Pancreas (tissue), 10 donors: ENCODE measurements around the gene ACO1. TPM values are rescaled to one million over a fixed set of nuclear protein-coding genes. Genes with fewer than 3 reads are reported as not detected.
A peak's percentile ranks its signal among the peaks of the same experiment; 100 is the strongest.

Experiments
- ATAC-seq, 4 donors: fragments of 200-7000 bp; cut with Tn5 transposase; one replicate each; pipeline versions ENCODE4 v1.8.0 to v1.9.1; 2020; ENCODE audit warnings: mild to moderate bottlenecking in 4 of 4, moderate library complexity in 4 of 4
- DNase-seq, 6 donors: peaks; one replicate each; pipeline ENCODE4 v3.0.0-alpha.2; 2020
- FAIRE-seq: peaks from 2 replicates; lab custom pipeline; 2012; peaks lifted over from hg19 to GRCh38; lab: Jason Lieb, UNC
- H3K27ac ChIP-seq, 4 donors: fragments of 200-600 bp; sonication (generic); 1 replicate in 3 of 4; 2 replicates in 1 of 4; pipeline versions ENCODE4 v1.5.0 to v1.8.0; 2020
- H3K27me3 ChIP-seq, 4 donors: fragments of 200-600 bp; one replicate each; pipeline ENCODE4 v1.8.0; 2021
- H3K36me3 ChIP-seq, 3 donors: fragments of 200-600 bp; sonication (generic) in 1 of 3; one replicate each; pipeline versions ENCODE4 v1.5.0 to v1.8.0; 2020 to 2021
- H3K4me1 ChIP-seq, 3 donors: fragments of 200-600 bp; one replicate each; pipeline ENCODE4 v1.8.0; 2021
- H3K4me3 ChIP-seq, 4 donors: fragments of 200-600 bp; sonication (generic) in 2 of 4; one replicate each; pipeline versions ENCODE4 v1.5.0 to v1.8.0; 2020 to 2021
- H3K9me3 ChIP-seq, 4 donors: fragments of 200-600 bp; one replicate each; pipeline ENCODE4 v1.8.0; 2021
- WGBS, 2 donors: extraction: QIAGEN DNeasy Blood & Tissue Kit; methylation state at CpG; one replicate each; pipeline ENCODE4 v1.1.7; 2013; 5-methylcytosine and 5-hydroxymethylcytosine counted together
- intact Hi-C, 3 donors: fragments of 100-400 bp; cut with DNase I; formaldehyde crosslinking; loops; one replicate each; pipeline versions ENCODE4 v1.11.1 to v1.14.2; 2022
- polyA plus RNA-seq, 2 donors: library from polyadenylated mRNA; stranded (reverse); fragments of 200-250 nt; gene quantifications; one replicate each; pipeline ENCODE4 v1.2.3, GENCODE V29; 2013
- total RNA-seq, 6 donors: library from RNA; stranded (reverse); fragmentation: NEBNext Ultra II Directional in 4 of 6; extraction: Animal tissue kit (Norgen Biotek cat#: 25700) in 4 of 6; gene quantifications; one replicate each; pipeline versions ENCODE4 v1.2.1 to v1.2.4, GENCODE V29; 2021 to 2023
- TF ChIP-seq, protein P1 (sequence below), 4 donors: fragments of 200-600 bp; sonication (generic) in 3 of 4; IDR thresholded peaks; one replicate each; pipeline versions ENCODE4 v1.5.0 to v1.8.0; 2021; ENCODE audit warnings: antibody characterized with exemption in 4 of 4
- donor health status: healthy with polysubstance abuse.
- donor health status: DM: no; HTN: no; CAD: no; lungs with moderate emphysema.
- donor health status: DM: no; HTN: no; CAD: no.
- donor health status: control.
- donor health status: control.
- donor health status: Bipolar disorder and iron deficiency.
- donor health status: DM: yes; HTN: yes; CAD: no.
- donor health status: DM: no; HTN: no; CAD: no.
- donor health status: DM: no; HTN: no; CAD: no.
- donor health status: DM: yes; HTN: yes; CAD: no.

The ACO1 gene
- total and polyA plus RNA-seq, 8 donors = 8.7 to 35.6 (median 29.0) TPM

GRCh38 chr9:32394381-32395049 is 10.1 kb downstream of the ACO1 start:
- no peak for FAIRE-seq
- H3K9me3 ChIP-seq = no peaks in the 10 kb centered on the region
- 41 to 44% methylated on average over 6 of the region's 6 CpGs for WGBS, 2 donors
- intact Hi-C loops = loop anchor here in 1 of 3 donors (5.0 kb wide), 1 partner anchor 33 kb away; no protein-coding TSS in a partner anchor
- H3K27ac ChIP-seq = peak overlapping the region in 3 of 4 donors; percentile 6 to 52 (median 30)
- H3K4me1 ChIP-seq = peaks cover 8 to 15% (median 12%) of the 10 kb centered on the region in 3 donors
- no peak overlapping the region for H3K4me3 ChIP-seq
- ATAC-seq = peak; percentile 88 to 92 (median 88)
- no peaks in the 10 kb centered on the region for H3K27me3 ChIP-seq
- no peaks in the 10 kb centered on the region for H3K36me3 ChIP-seq
- TF ChIP-seq, protein P1, sequence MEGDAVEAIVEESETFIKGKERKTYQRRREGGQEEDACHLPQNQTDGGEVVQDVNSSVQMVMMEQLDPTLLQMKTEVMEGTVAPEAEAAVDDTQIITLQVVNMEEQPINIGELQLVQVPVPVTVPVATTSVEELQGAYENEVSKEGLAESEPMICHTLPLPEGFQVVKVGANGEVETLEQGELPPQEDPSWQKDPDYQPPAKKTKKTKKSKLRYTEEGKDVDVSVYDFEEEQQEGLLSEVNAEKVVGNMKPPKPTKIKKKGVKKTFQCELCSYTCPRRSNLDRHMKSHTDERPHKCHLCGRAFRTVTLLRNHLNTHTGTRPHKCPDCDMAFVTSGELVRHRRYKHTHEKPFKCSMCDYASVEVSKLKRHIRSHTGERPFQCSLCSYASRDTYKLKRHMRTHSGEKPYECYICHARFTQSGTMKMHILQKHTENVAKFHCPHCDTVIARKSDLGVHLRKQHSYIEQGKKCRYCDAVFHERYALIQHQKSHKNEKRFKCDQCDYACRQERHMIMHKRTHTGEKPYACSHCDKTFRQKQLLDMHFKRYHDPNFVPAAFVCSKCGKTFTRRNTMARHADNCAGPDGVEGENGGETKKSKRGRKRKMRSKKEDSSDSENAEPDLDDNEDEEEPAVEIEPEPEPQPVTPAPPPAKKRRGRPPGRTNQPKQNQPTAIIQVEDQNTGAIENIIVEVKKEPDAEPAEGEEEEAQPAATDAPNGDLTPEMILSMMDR (IDR thresholded peaks at IDR 0.05) = no peak
- DNase-seq = peak in 4 of 6 donors; percentile 44 to 69 (median 63)

DNA sequence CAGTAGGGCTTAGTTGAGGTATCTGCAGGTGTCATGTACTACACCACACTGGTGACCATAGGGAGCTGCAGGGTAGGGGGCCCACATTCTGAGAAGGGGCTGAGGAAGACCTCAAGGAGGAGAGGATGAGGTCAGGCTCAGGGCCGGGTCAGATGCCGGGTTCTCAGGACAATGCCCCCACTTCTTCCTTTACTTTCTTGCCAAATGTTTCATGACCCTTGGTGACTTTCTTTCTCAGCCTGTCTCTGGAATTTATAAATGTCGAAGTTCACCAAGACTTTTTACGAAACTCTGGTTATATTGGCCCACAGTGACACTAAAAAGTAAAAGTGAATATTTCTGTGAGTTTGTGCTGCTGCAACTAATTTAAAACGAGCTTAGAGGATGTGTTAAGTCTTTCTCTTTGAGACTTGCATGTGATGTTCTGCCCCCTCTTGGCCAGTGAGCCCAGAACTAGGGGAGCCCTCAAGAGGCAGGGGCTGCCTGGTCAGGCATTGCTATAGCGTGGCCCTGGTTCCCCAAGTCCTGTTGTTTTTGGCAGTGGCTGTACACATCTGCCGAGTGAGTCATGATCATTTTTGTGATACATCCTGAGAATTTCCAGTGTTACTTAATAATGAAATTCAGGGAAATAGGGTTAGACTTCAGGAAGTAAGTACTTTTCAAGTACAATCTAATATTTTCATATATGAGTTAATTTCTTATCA is 11.2 kb downstream of the ACO1 start:
- Histone ChIP-seq H3K27me3 (no peaks in the 10 kb centered on the region), H3K36me3 (no peaks in the 10 kb centered on the region), H3K27ac (peak overlapping the region in 3 of 4 donors; percentile 7 to 52 (median 39)), H3K4me1 (peaks cover 0 to 15% (median 7%) of the 10 kb centered on the region in 3 donors), H3K4me3 (no peak overlapping the region), H3K9me3 (no peaks in the 10 kb centered on the region)
- ATAC-seq (peak; percentile 47 to 71 (median 56)), DNase-seq (peak in 2 of 6 donors; percentile 20 to 34), FAIRE-seq (no peak)
- TF ChIP-seq, protein P1 (IDR thresholded peaks at IDR 0.05) = no peak
- WGBS, 2 donors = 65 to 71% methylated on average over 7 of the region's 7 CpGs
- intact Hi-C loops = no loop called here

- Histone ChIP-seq H3K9me3 (no peaks in the 10 kb centered on the region), H3K27ac (no peak overlapping the region), H3K27me3 (no peaks in the 10 kb centered on the region), H3K4me3 (no peak overlapping the region), H3K36me3 (no peaks in the 10 kb centered on the region), H3K4me1 (peaks cover 0 to 20% (median 7%) of the 10 kb centered on the region in 3 donors)
- ATAC-seq (no peak), FAIRE-seq (no peak), DNase-seq (no peak)
- intact Hi-C loops = no loop called here
- 91 to 94% methylated on average over 3 of the region's 3 CpGs for WGBS, 2 donors
- TF ChIP-seq, protein P1 (IDR thresholded peaks at IDR 0.05) = no peak
Measured at GRCh38 chr9:32398207-32398606, 13.8 kb downstream of the ACO1 start.

DNA sequence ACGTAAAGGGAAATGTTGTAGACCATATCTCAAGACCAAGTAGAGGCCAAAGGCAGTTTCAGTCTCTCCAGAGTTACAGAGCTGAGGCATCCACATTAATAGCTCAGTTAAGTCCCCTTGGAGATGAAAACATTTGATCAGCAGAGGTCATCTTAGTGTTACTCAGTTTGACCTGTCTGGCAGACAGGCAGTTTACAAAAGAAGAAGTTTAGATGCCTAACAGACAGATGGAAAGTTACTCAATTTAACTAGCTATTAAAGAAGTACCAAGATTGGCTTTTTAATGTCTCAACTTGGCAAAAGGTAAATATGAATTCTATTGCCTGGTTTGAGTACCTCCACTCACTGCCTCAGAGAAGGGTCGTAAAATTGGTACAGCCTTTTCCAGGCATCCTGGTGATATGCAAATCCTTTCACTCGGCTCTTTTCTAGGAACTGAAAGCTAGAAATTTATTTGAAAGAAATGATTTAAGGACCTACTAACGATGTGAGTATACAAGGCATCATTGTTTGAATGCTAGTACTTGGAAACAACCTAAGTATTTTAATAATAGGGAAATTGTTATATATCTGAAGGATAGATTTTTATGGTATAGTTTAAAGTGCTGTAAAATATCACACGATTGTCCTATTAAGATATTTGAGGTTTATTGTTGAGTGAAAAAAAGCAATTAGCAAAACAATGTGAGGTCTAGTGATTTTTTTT is 14.8 kb downstream of the ACO1 start:
- 79 to 80% methylated on average over 5 of the region's 5 CpGs for WGBS, 2 donors
- Histone ChIP-seq H3K9me3 (no peaks in the 10 kb centered on the region), H3K4me3 (no peak overlapping the region), H3K27ac (no peak overlapping the region), H3K27me3 (no peaks in the 10 kb centered on the region), H3K4me1 (peaks cover 0 to 14% (median 0%) of the 10 kb centered on the region in 3 donors), H3K36me3 (no peaks in the 10 kb centered on the region)
- intact Hi-C loops = no loop called here
- TF ChIP-seq, protein P1 (IDR thresholded peaks at IDR 0.05) = no peak
- no peak for ATAC-seq
- no peak for DNase-seq
- no peak for FAIRE-seq
